G401.6 (cell line): ENCODE data around the gene RABAC1.

Experiments used
- FAIRE-seq: peaks from 2 replicates; lab custom pipeline; 2012; peaks lifted over from hg19 to GRCh38; lab: Jason Lieb, UNC

The RABAC1 gene

GRCh38 chr19:41913538-41914423 lies 45.3 kb downstream of the RABAC1 start:
- no peak for FAIRE-seq

DNA sequence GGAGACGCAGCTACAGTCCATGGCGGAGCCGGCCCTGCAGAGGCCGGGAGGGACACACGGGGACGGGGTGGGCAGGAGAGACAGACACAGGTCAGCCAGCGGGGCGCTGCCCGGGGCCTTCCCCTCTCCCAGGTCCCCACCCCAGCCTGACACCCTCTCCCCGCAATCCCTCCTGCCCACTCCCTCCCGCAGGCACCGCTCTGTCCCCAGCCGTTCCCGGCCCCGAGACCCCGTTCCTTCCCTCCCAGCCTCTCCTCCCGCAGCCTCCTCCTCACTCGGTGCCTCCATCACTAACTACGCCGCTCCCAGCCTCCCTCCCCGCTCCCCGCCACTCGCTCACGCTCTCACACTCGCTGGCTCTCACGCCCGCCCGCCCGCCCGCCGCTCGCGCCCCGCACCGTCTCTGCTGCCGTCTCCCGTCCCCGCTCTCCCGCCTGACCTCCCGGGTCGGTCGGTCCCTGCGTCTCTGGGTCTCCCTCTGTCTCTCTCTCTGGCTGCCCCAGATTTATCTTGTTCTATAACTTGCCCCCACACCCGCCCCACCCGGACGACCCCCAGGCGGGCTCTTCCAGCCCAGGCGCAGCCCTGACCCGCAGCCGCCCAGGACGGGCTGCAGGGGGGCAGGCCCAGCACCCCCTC lies 46.1 kb downstream of the RABAC1 start:
- FAIRE-seq, result no peak

GRCh38 chr19:41911889-41912731 lies 47.0 kb downstream of the RABAC1 start:
- no peak for FAIRE-seq

DNA sequence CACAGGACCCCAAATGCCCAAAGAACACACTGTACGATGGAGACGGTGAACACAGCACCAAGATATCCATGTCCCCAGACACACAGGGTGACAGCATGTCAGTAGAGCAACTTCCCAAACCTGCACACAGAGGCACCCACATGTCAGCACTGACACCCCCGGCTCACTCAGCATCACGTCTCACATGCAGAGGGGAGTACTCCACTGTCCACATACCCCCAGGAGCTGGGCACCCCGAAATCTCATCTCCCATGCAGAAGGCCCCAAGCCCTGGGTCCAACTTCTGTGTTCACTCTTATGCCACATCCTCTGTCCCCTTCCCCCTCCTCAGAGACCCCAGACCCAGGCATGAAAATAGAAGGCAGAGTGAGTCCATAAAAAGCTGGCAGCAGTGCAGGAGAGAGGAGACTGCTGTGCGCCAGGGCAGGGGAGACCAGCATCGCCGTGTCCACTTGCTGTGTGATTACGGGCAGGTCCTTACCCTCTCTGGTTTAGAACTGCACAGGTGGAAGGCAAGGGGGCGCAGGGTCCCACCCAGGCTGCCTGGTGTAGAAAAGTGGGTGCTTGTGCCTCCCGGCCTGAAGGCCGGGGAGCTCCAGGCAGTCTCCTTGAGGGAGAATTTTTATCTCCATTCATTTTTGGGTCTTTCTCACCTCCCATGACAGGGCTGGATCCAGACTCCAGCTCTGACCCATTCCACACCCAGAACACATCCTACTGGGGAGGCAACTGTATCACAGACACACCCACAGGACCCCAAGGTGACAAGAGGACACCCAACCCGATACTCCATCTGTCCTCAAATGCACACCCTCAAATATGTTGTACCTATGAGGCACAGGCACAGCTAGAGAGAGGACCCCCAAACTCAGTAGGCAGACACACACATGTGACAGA lies 47.9 kb downstream of the RABAC1 start:
- no peak for FAIRE-seq

- no peak for FAIRE-seq
Measured at GRCh38 chr19:41910240-41910991, 48.7 kb downstream of the RABAC1 start.

- FAIRE-seq, result no peak
Measured at GRCh38 chr19:41909706-41910105, 49.4 kb downstream of the RABAC1 start.

DNA sequence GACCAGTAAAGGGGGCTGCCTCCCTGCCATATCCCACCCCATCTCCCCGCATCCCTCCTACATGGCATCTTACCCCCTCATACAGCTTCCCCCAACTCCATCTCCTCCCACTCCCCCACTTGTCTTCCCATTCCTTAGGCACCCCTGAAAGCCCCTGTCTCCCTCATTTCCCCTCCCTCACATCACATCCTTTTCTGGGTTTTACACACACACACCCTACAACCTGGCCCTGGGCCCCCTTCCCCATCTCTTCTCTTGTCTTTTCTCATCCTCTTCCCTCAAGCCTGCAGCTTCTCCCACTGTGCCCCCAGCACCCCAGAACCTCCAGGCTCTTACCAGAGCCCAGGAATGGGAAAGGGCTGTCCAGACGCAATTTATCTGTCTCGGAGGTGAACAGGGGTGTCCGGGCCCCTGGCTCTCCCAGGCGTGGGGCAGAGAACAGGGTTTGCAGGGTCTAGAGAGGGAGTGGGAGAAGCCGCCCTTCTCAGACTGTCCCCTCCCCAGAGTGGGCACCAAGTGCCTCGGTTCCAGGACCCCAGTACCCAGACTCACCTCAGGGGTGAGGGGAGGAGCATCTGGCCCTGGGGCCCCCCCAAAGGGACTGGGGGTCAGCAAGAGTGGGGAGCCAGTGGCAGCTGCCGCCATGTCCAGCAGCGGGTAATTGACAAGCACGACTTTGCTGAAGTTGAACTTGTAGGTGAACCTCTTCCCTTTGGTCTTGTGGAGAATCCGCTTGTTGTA lies 50.2 kb downstream of the RABAC1 start:
- no peak for FAIRE-seq

DNA sequence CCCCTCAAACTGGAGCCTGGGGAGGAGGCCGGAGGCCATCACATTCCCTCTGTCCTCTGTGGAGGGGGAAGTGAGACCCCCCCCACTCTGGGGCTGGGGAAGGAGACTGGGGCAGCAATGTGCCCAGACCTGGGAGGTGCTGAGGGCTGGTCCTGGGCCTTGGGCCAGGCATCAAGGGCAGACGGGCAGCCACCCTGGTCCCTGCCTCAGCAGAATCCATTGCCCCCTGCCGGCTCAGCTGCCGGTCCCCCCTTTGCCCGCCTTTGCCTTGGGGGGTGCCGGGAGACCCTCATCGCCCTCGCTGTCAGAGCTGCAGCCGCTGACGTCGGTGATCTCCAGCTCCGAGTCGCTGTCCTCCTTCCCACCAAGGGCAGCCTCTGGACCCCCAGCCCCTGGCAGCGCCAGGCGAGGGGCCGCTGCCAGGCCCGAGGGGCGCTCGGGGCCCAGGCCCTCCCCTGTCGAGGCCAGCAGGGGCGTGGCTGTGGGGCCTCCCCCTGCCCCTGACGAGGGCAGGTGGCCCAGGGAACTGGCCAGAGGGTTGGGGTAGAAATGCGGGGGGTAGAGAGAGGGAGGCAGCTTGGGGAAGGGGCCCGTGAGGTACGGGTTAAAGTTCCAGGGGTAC lies 51.0 kb downstream of the RABAC1 start:
- no peak for FAIRE-seq

DNA sequence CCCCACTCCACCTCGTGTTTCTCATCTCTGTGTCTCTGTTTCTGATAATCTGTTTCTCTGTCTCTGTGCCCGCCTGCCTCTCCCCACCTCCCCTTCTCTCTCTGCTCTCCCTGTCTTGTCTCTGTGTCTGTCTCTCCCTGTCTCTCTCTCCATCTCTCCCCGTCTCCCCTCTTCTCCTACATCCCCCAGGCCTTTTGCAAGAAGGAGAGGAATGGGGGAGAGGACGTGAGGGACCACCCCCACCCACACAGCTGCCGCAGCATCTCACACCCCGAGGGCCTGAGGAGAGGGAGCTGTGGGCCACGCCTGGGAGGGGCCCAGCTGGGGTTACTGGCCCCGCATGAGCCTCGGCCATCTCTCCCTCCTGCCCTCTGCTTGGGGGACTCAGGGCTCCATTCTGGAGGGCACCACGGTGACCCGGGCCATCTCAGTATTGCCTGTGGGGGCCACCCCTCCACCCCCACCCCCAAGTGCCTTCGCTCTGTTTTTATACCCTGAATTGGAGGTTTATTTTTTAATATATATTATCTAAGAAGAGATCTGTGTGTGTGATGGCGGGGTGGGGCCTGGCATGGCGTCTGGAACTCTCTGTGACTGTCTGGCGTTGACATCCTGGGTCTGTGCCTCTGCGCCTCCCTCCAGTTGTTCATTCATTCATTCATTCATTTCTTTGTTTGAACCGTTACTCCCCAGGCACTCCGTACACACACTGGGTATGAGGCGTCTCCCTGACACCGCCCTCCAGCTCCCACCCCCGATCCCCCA lies 52.0 kb downstream of the RABAC1 start:
- FAIRE-seq, result no peak
